Muscle of back (tissue), 11 donors: ENCODE measurements around the gene SLC15A1. TPM values are rescaled to one million over a fixed set of nuclear protein-coding genes. Genes with fewer than 3 reads are reported as not detected.
A peak's percentile ranks its signal among the peaks of the same experiment; 100 is the strongest.
"Not testable (repeated sequence)": the region's sequence is repeated elsewhere in the genome, so short reads cannot be mapped to it uniquely, and the experiment has no call there.

Source experiments
- DNase-seq, 3 donors: peaks; one replicate each; pipeline versions ENCODE4 v3.0.0 to v3.0.0-alpha.2; 2013
- polyA plus RNA-seq, 10 donors: library from polyadenylated mRNA; unstranded; fragments of 120-200 nt; gene quantifications; one replicate each; pipeline ENCODE4 v1.2.1, GENCODE V29; 2013; ENCODE audit not compliant: insufficient read length in 10 of 10

Gene SLC15A1
- polyA plus RNA-seq, 10 donors = 0.09 to 0.39 (median 0.17) TPM; not detected in 4

- DNase-seq = peak in 2 of 3 donors; percentile 66 to 79
These were observed 94.3 kb downstream of the SLC15A1 start for GRCh38 chr13:98658131-98658530.

GRCh38 chr13:98657506-98658085 is 94.9 kb downstream of the SLC15A1 start:
- no peak for DNase-seq

GRCh38 chr13:98656223-98656622 is 96.2 kb downstream of the SLC15A1 start:
- DNase-seq = no peak

- peak; percentile 64 to 90 (median 71) for DNase-seq
These were observed 98.9 kb downstream of the SLC15A1 start for GRCh38 chr13:98653463-98653985.

- peak in 1 of 3 donors; percentile 32 for DNase-seq
These were observed 99.6 kb downstream of the SLC15A1 start for GRCh38 chr13:98652721-98653462.

- peak in 2 of 3 donors; percentile 30 to 61 for DNase-seq
These were observed 100.2 kb downstream of the SLC15A1 start for GRCh38 chr13:98652276-98652675.

GRCh38 chr13:98651744-98652143 is 100.7 kb downstream of the SLC15A1 start:
- DNase-seq = no peak

GRCh38 chr13:98650396-98651107 is 101.9 kb downstream of the SLC15A1 start:
- no peak for DNase-seq

- DNase-seq = no peak
These were observed 102.6 kb downstream of the SLC15A1 start for GRCh38 chr13:98649861-98650260.

GRCh38 chr13:98648686-98649085 is 103.8 kb downstream of the SLC15A1 start:
- DNase-seq = no peak

GRCh38 chr13:98648141-98648540 is 104.3 kb downstream of the SLC15A1 start:
- no peak for DNase-seq

- no peak for DNase-seq
These were observed 105.4 kb downstream of the SLC15A1 start for GRCh38 chr13:98647121-98647520.

- DNase-seq = no peak
These were observed 109.0 kb downstream of the SLC15A1 start for GRCh38 chr13:98643479-98643878.

- no peak for DNase-seq
These were observed 111.4 kb downstream of the SLC15A1 start for GRCh38 chr13:98641075-98641474.

GRCh38 chr13:98639785-98640184 is 112.7 kb downstream of the SLC15A1 start:
- not testable (repeated sequence) for DNase-seq

GRCh38 chr13:98638352-98638751 is 114.1 kb downstream of the SLC15A1 start:
- not testable (repeated sequence) for DNase-seq

Other genes starting within 250 kb of the SLC15A1 start
- gene STK24, start 175.6 kb downstream of the SLC15A1 start, polyA plus RNA-seq = 10 to 100 TPM; 39.5 to 53.2 (median 44.8) TPM
- 100 to 1,000 TPM in 6 of 10 donors, 10 to 100 TPM in 4; 71.2 to 160 (median 102) TPM for gene DOCK9, start 225.4 kb upstream of the SLC15A1 start, polyA plus RNA-seq